Fibroblast of skin of abdomen (primary cell): ENCODE measurements around the gene NEDD9.

ENCODE experiments used
- DNase-seq: peaks from one replicate; pipeline ENCODE4 v3.0.0-alpha.2; 2013

Gene NEDD9

GRCh38 chr6:11172501-11173327 lies 59.8 kb downstream of the NEDD9 start:
- peak; percentile 45 for DNase-seq

- DNase-seq, result no peak
These were observed 60.5 kb downstream of the NEDD9 start for GRCh38 chr6:11171952-11172351.

- no peak for DNase-seq
These were observed 64.3 kb downstream of the NEDD9 start for GRCh38 chr6:11168091-11168635.

GRCh38 chr6:11166948-11167347 lies 65.5 kb downstream of the NEDD9 start:
- DNase-seq, result no peak

- DNase-seq, result no peak
These were observed 67.5 kb downstream of the NEDD9 start for GRCh38 chr6:11164717-11165646.

- DNase-seq, result no peak
These were observed 68.5 kb downstream of the NEDD9 start for GRCh38 chr6:11163932-11164331.

GRCh38 chr6:11162262-11162661 lies 70.2 kb downstream of the NEDD9 start:
- DNase-seq, result no peak

GRCh38 chr6:11161031-11161956 lies 71.2 kb downstream of the NEDD9 start:
- DNase-seq, result peak; percentile 52

- no peak for DNase-seq
These were observed 72.3 kb downstream of the NEDD9 start for GRCh38 chr6:11160199-11160598.

- DNase-seq, result no peak
These were observed 76.9 kb downstream of the NEDD9 start for GRCh38 chr6:11155589-11155988.

GRCh38 chr6:11153447-11153846 lies 79.0 kb downstream of the NEDD9 start:
- DNase-seq, result no peak

- no peak for DNase-seq
These were observed 79.9 kb downstream of the NEDD9 start for GRCh38 chr6:11152581-11152980.

GRCh38 chr6:11151488-11151887 lies 81.0 kb downstream of the NEDD9 start:
- DNase-seq, result no peak

- DNase-seq, result no peak
These were observed 82.9 kb downstream of the NEDD9 start for GRCh38 chr6:11149551-11149950.

GRCh38 chr6:11146117-11146826 lies 86.2 kb downstream of the NEDD9 start:
- no peak for DNase-seq

- peak; percentile 64 for DNase-seq
These were observed 88.0 kb downstream of the NEDD9 start for GRCh38 chr6:11144393-11144851.

- DNase-seq, result peak; percentile 83
These were observed 88.8 kb downstream of the NEDD9 start for GRCh38 chr6:11143394-11144371.

- DNase-seq, result no peak
These were observed 90.0 kb downstream of the NEDD9 start for GRCh38 chr6:11142296-11143027.

- no peak for DNase-seq
These were observed 91.2 kb downstream of the NEDD9 start for GRCh38 chr6:11141295-11141694.
